Ishikawa (cell line): ENCODE data around the gene VCP.

Source experiments
- CEBPB ChIP-seq: IDR thresholded peaks from 2 replicates; pipeline ENCODE4 v1.6.1; 2012
- CREB1 ChIP-seq: IDR thresholded peaks from 2 replicates; pipeline ENCODE4 v1.6.1; 2012; ENCODE audit warnings: low read depth
- EGR1 ChIP-seq: IDR thresholded peaks from 2 replicates; pipeline ENCODE4 v1.6.1; 2012
- EP300 ChIP-seq: IDR thresholded peaks from 2 replicates; pipeline ENCODE4 v1.6.1; 2012; ENCODE audit warnings: borderline replicate concordance
- FOXM1 ChIP-seq: IDR thresholded peaks from 2 replicates; pipeline ENCODE4 v1.6.1; 2012; ENCODE audit warnings: low read depth, borderline replicate concordance
- MAX ChIP-seq: IDR thresholded peaks from 2 replicates; pipeline ENCODE4 v1.6.1; 2012
- NFIC ChIP-seq: IDR thresholded peaks from 2 replicates; pipeline ENCODE4 v1.6.1; 2012
- RAD21 ChIP-seq: IDR thresholded peaks from 2 replicates; pipeline ENCODE4 v1.6.1; 2012; ENCODE audit warnings: low read depth
- REST ChIP-seq: IDR thresholded peaks from 2 replicates; pipeline ENCODE4 v1.6.1; 2012; ENCODE audit warnings: low read depth, mild to moderate bottlenecking
- TAF1 ChIP-seq: IDR thresholded peaks from 2 replicates; pipeline ENCODE4 v1.6.1; 2012; ENCODE audit warnings: low read depth, mild to moderate bottlenecking
- TCF12 ChIP-seq: IDR thresholded peaks from 2 replicates; pipeline ENCODE4 v1.6.1; 2012; ENCODE audit warnings: low read depth
- TEAD4 ChIP-seq: IDR thresholded peaks from 2 replicates; pipeline ENCODE4 v1.6.1; 2012
- USF1 ChIP-seq: IDR thresholded peaks from 2 replicates; pipeline ENCODE4 v1.6.1; 2012
- YY1 ChIP-seq: IDR thresholded peaks from 2 replicates; pipeline ENCODE4 v1.6.1; 2012; ENCODE audit warnings: low read depth
- ZBTB7A ChIP-seq: IDR thresholded peaks from 2 replicates; pipeline ENCODE4 v1.6.1; 2012; ENCODE audit warnings: low read depth

Gene VCP

GRCh38 chr9:35056571-35057270 is 15.7 kb downstream of the VCP start:
- TF ChIP-seq TCF12 (no peak), EP300 (no peak), MAX (no peak), TEAD4 (no peak), NFIC (no peak)

- no peak for TF ChIP-seq FOXM1
- TF ChIP-seq CREB1, result no peak
- TF ChIP-seq REST, result no peak
Observed at GRCh38 chr9:35054871-35055644, 17.4 kb downstream of the VCP start.

- no peak for TF ChIP-seq USF1
- no peak for TF ChIP-seq CEBPB
- no peak for TF ChIP-seq CREB1
- TF ChIP-seq RAD21, result no peak
- TF ChIP-seq TCF12, result no peak
- no peak for TF ChIP-seq EGR1
- TF ChIP-seq EP300, result no peak
- TF ChIP-seq NFIC, result no peak
- TF ChIP-seq TEAD4, result no peak
- TF ChIP-seq TAF1, result no peak
- no peak for TF ChIP-seq FOXM1
- TF ChIP-seq MAX, result no peak
- TF ChIP-seq ZBTB7A, result no peak
- no peak for TF ChIP-seq YY1
Observed at GRCh38 chr9:35054185-35054835, 18.1 kb downstream of the VCP start.

- TF ChIP-seq NFIC, result no peak
- TF ChIP-seq RAD21, result peak; percentile 27
Observed at GRCh38 chr9:35051069-35051967, 21.1 kb downstream of the VCP start.

- TF ChIP-seq CEBPB, result no peak
- no peak for TF ChIP-seq TAF1
- TF ChIP-seq YY1, result no peak
- TF ChIP-seq ZBTB7A, result no peak
- TF ChIP-seq RAD21, result no peak
- TF ChIP-seq FOXM1, result no peak
- TF ChIP-seq MAX, result no peak
- no peak for TF ChIP-seq EGR1
- TF ChIP-seq TCF12, result no peak
- no peak for TF ChIP-seq USF1
- TF ChIP-seq TEAD4, result no peak
- TF ChIP-seq EP300, result no peak
- TF ChIP-seq REST, result no peak
- no peak for TF ChIP-seq NFIC
- TF ChIP-seq CREB1, result no peak
Observed at GRCh38 chr9:35048511-35048910, 23.9 kb downstream of the VCP start.
